HEK293 (cell line): ENCODE results near the gene SDC3.

ENCODE experiments used
- CTCF ChIA-PET: fragments of 350-600 bp; formaldehyde crosslinking; extraction: SDS; loops from one replicate; lab custom pipeline; 2021; ENCODE audit warnings: antibody characterized with exemption; lab: Yijun Ruan, JAX
- POLR2A ChIA-PET: fragments of 300-600 bp; formaldehyde crosslinking; extraction: SDS; loops from one replicate; lab custom pipeline; 2020; ENCODE audit warnings: antibody characterized with exemption, inconsistent platforms; lab: Yijun Ruan, JAX
- H3K27ac ChIP-seq: fragments of 200-500 bp; sonication (Bioruptor generic); 2 replicates; pipeline ENCODE4 v1.5.1; 2014; ENCODE audit warnings: low read depth, low read length, control low read depth, inconsistent platforms; ENCODE audit errors: extremely low read depth
- H3K36me3 ChIP-seq, 2 experiments: fragments of 200-500 bp in 1 of 2; sonication (Bioruptor generic) in 1 of 2; 1 replicate in 1 of 2; 2 replicates in 1 of 2; pipeline ENCODE4 v1.5.1; 2014 to 2017; ENCODE audit warnings: inconsistent platforms in 2 of 2, low read length in 2 of 2; ENCODE audit not compliant: control insufficient read depth in 2 of 2, insufficient read depth in 1 of 2
- H3K4me1 ChIP-seq: fragments of 200-500 bp; sonication (Bioruptor generic); 2 replicates; pipeline ENCODE4 v1.5.1; 2014; ENCODE audit warnings: mild to moderate bottlenecking, low read length, inconsistent platforms; ENCODE audit not compliant: control insufficient read depth, insufficient read depth
- H3K4me3 ChIP-seq: 2 replicates; pipeline ENCODE4 v1.5.1; 2011; ENCODE audit warnings: low read depth, mild to moderate bottlenecking, control low read depth, low read length, moderate library complexity
- H3K9me3 ChIP-seq: fragments of 200-500 bp; sonication (Bioruptor generic); 2 replicates; pipeline ENCODE4 v1.5.1; 2014; ENCODE audit warnings: low read depth, low read length, inconsistent platforms; ENCODE audit not compliant: control insufficient read depth, insufficient read depth
- KLF8 ChIP-seq: fragments of 450-650 bp; formaldehyde crosslinking; IDR thresholded peaks from 2 replicates; pipeline ENCODE4 v1.5.1; 2016; ENCODE audit warnings: missing biosample characterization, missing genetic modification characterization
- KLF9 ChIP-seq: fragments of 450-650 bp; formaldehyde crosslinking; IDR thresholded peaks from 2 replicates; pipeline ENCODE4 v1.5.1; 2016; ENCODE audit warnings: missing biosample characterization, missing genetic modification characterization, low read depth
- PATZ1 ChIP-seq: fragments of 450-650 bp; formaldehyde crosslinking; IDR thresholded peaks from 2 replicates; pipeline ENCODE4 v1.5.1; 2016; ENCODE audit warnings: missing biosample characterization, missing genetic modification characterization
- PRDM1 ChIP-seq: fragments of 450-650 bp; formaldehyde crosslinking; IDR thresholded peaks from 2 replicates; pipeline ENCODE4; 2016; ENCODE audit warnings: missing biosample characterization, missing genetic modification characterization
- RBAK ChIP-seq: fragments of 450-650 bp; formaldehyde crosslinking; IDR thresholded peaks from 2 replicates; pipeline ENCODE4 v1.5.1; 2016; ENCODE audit warnings: missing biosample characterization, missing genetic modification characterization
- SCRT2 ChIP-seq: fragments of 450-650 bp; formaldehyde crosslinking; IDR thresholded peaks from 2 replicates; pipeline ENCODE4 v1.5.1; 2016; ENCODE audit warnings: missing biosample characterization, missing genetic modification characterization
- SP7 ChIP-seq: fragments of 450-650 bp; formaldehyde crosslinking; IDR thresholded peaks from 2 replicates; pipeline ENCODE4 v1.5.1; 2016; ENCODE audit warnings: missing biosample characterization, missing genetic modification characterization
- ZBTB17 ChIP-seq: fragments of 450-650 bp; formaldehyde crosslinking; IDR thresholded peaks from 2 replicates; pipeline ENCODE4 v1.5.1; 2016; ENCODE audit warnings: missing biosample characterization, missing genetic modification characterization
- ZBTB7A ChIP-seq: fragments of 450-650 bp; formaldehyde crosslinking; IDR thresholded peaks from 2 replicates; pipeline ENCODE4 v1.5.1; 2016; ENCODE audit warnings: low read depth, missing biosample characterization, missing genetic modification characterization
- ZFP41 ChIP-seq: fragments of 450-650 bp; formaldehyde crosslinking; IDR thresholded peaks from 2 replicates; pipeline ENCODE4 v1.5.1; 2016; ENCODE audit warnings: missing biosample characterization, missing genetic modification characterization, borderline replicate concordance
- ZFP69B ChIP-seq: fragments of 450-650 bp; formaldehyde crosslinking; IDR thresholded peaks from 2 replicates; pipeline ENCODE4 v1.5.1; 2016; ENCODE audit warnings: missing biosample characterization, missing genetic modification characterization
- ZNF133 ChIP-seq: fragments of 450-650 bp; formaldehyde crosslinking; IDR thresholded peaks from 2 replicates; pipeline ENCODE4 v1.5.1; 2016; ENCODE audit warnings: missing biosample characterization, missing genetic modification characterization
- ZNF157 ChIP-seq: fragments of 450-650 bp; formaldehyde crosslinking; IDR thresholded peaks from 2 replicates; pipeline ENCODE4 v1.5.1; 2016; ENCODE audit warnings: missing biosample characterization, missing genetic modification characterization
- ZNF248 ChIP-seq: fragments of 450-650 bp; formaldehyde crosslinking; IDR thresholded peaks from 2 replicates; pipeline ENCODE4 v1.5.1; 2017; ENCODE audit warnings: missing biosample characterization, missing genetic modification characterization
- ZNF335 ChIP-seq: fragments of 450-650 bp; formaldehyde crosslinking; conservative IDR thresholded peaks from 2 replicates; pipeline ENCODE4 v1.5.1; 2016; ENCODE audit warnings: missing biosample characterization, missing genetic modification characterization
- ZNF391 ChIP-seq: fragments of 450-650 bp; formaldehyde crosslinking; IDR thresholded peaks from 2 replicates; pipeline ENCODE4 v1.5.1; 2016; ENCODE audit warnings: low read depth, missing biosample characterization, missing genetic modification characterization, borderline replicate concordance
- ZNF501 ChIP-seq: fragments of 450-650 bp; formaldehyde crosslinking; IDR thresholded peaks from 2 replicates; pipeline ENCODE4 v1.5.1; 2016; ENCODE audit warnings: missing biosample characterization, missing genetic modification characterization
- ZNF510 ChIP-seq: fragments of 450-650 bp; formaldehyde crosslinking; IDR thresholded peaks from 2 replicates; pipeline ENCODE4 v1.5.1; 2018; ENCODE audit warnings: mild to moderate bottlenecking, missing genetic modification characterization, missing biosample characterization; ENCODE audit not compliant: insufficient replicate concordance
- ZNF558 ChIP-seq: fragments of 450-650 bp; formaldehyde crosslinking; IDR thresholded peaks from 2 replicates; pipeline ENCODE4 v1.5.1; 2016; ENCODE audit warnings: missing biosample characterization, missing genetic modification characterization
- ZNF560 ChIP-seq: fragments of 450-650 bp; formaldehyde crosslinking; IDR thresholded peaks from 2 replicates; pipeline ENCODE4 v1.5.1; 2017; ENCODE audit warnings: missing biosample characterization, missing genetic modification characterization, borderline replicate concordance
- ZNF768 ChIP-seq: fragments of 450-650 bp; formaldehyde crosslinking; IDR thresholded peaks from 2 replicates; pipeline ENCODE4 v1.5.1; 2018; ENCODE audit warnings: missing biosample characterization, mild to moderate bottlenecking, missing genetic modification characterization
- ZNF785 ChIP-seq: fragments of 450-650 bp; formaldehyde crosslinking; IDR thresholded peaks from 2 replicates; pipeline ENCODE4 v1.5.1; 2016; ENCODE audit warnings: missing biosample characterization, missing genetic modification characterization
- ZNF792 ChIP-seq: fragments of 450-650 bp; formaldehyde crosslinking; IDR thresholded peaks from 2 replicates; pipeline ENCODE4 v1.5.1; 2016; ENCODE audit warnings: missing biosample characterization, missing genetic modification characterization
- ZSCAN30 ChIP-seq: fragments of 450-650 bp; IDR thresholded peaks from 2 replicates; pipeline ENCODE4 v1.5.1; 2018; ENCODE audit warnings: missing biosample characterization, mild to moderate bottlenecking, missing genetic modification characterization, moderate library complexity
- TF ChIP-seq, protein P1 (sequence below): fragments of 450-650 bp; formaldehyde crosslinking; conservative IDR thresholded peaks from 2 replicates; pipeline ENCODE4 v1.5.1; 2016; ENCODE audit warnings: low read depth, missing biosample characterization, missing genetic modification characterization
- TF ChIP-seq, protein P2 (sequence below): fragments of 450-650 bp; formaldehyde crosslinking; IDR thresholded peaks from 2 replicates; pipeline ENCODE4 v1.5.1; 2016; ENCODE audit warnings: missing biosample characterization, missing genetic modification characterization

Gene SDC3

GRCh38 chr1:30829889-30830288, 78.7 kb downstream of the SDC3 start:
- Histone ChIP-seq H3K4me1 (peaks cover 6% of the 10 kb centered on the region; the same call in 1 of the 2 replicates), H3K36me3 (no peaks in the 10 kb centered on the region), H3K27ac (no peak overlapping the region), H3K4me3 (no peak overlapping the region), H3K9me3 (no peaks in the 10 kb centered on the region)
- ChIA-PET POLR2A (no interaction called here), CTCF (interaction anchor here (1.0 to 2.8 kb wide), 3 partner anchors 29 to 81 kb away, joined by 3 to 10 read pairs (median 3); no protein-coding TSS in a partner anchor)
- TF ChIP-seq ZBTB17: no peak
- TF ChIP-seq ZNF501 (tag by site-specific recombination): no peak
- no peak for TF ChIP-seq PATZ1
- TF ChIP-seq ZFP69B (tag by site-specific recombination): no peak
- TF ChIP-seq ZNF248: no peak
- no peak for TF ChIP-seq ZNF133
- TF ChIP-seq SP7: no peak
- no peak for TF ChIP-seq SCRT2 (tag by site-specific recombination)
- no peak for TF ChIP-seq ZNF157 (tag by site-specific recombination)
- TF ChIP-seq KLF9 (tag by site-specific recombination): no peak
- TF ChIP-seq, protein P1, sequence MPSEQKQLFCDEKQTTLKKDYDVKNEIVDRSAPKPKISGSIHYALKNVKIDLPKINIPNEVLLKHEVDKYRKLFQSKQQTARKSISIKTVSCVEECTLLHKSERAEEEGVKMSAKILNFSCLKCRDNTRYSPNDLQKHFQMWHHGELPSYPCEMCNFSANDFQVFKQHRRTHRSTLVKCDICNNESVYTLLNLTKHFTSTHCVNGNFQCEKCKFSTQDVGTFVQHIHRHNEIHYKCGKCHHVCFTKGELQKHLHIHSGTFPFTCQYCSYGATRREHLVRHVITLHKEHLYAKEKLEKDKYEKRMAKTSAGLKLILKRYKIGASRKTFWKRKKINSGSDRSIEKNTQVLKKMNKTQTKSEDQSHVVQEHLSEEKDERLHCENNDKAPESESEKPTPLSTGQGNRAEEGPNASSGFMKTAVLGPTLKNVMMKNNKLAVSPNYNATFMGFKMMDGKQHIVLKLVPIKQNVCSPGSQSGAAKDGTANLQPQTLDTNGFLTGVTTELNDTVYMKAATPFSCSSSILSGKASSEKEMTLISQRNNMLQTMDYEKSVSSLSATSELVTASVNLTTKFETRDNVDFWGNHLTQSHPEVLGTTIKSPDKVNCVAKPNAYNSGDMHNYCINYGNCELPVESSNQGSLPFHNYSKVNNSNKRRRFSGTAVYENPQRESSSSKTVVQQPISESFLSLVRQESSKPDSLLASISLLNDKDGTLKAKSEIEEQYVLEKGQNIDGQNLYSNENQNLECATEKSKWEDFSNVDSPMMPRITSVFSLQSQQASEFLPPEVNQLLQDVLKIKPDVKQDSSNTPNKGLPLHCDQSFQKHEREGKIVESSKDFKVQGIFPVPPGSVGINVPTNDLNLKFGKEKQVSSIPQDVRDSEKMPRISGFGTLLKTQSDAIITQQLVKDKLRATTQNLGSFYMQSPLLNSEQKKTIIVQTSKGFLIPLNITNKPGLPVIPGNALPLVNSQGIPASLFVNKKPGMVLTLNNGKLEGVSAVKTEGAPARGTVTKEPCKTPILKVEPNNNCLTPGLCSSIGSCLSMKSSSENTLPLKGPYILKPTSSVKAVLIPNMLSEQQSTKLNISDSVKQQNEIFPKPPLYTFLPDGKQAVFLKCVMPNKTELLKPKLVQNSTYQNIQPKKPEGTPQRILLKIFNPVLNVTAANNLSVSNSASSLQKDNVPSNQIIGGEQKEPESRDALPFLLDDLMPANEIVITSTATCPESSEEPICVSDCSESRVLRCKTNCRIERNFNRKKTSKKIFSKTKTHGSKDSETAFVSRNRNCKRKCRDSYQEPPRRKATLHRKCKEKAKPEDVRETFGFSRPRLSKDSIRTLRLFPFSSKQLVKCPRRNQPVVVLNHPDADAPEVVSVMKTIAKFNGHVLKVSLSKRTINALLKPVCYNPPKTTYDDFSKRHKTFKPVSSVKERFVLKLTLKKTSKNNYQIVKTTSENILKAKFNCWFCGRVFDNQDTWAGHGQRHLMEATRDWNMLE (tag by site-specific recombination): no peak
- no peak for TF ChIP-seq PRDM1 (tag by site-specific recombination)
- TF ChIP-seq ZNF560: no peak

- H3K36me3 ChIP-seq: no peaks in the 10 kb centered on the region
- peak overlapping the region; percentile 34 for H3K4me3 ChIP-seq
- CTCF ChIA-PET: interaction anchor here (0.6 to 3.8 kb wide), 2 partner anchors 23 to 58 kb away, joined by 3 to 27 read pairs; no protein-coding TSS in a partner anchor
- peaks cover 6% of the 10 kb centered on the region for H3K4me1 ChIP-seq
- no peaks in the 10 kb centered on the region for H3K9me3 ChIP-seq
- peak overlapping the region; percentile 95; the same call in 1 of the 2 replicates for H3K27ac ChIP-seq
- POLR2A ChIA-PET: interaction anchor here (1.0 to 1.9 kb wide), 9 partner anchors 9 to 240 kb away, joined by 3 to 8 read pairs (median 5); no protein-coding TSS in a partner anchor
- TF ChIP-seq KLF9 (tag by site-specific recombination): peak; percentile 27; the same call in 1 of the 2 replicates
- no peak for TF ChIP-seq ZNF510 (tag by site-specific recombination)
- no peak for TF ChIP-seq RBAK
- no peak for TF ChIP-seq ZNF785 (tag by site-specific recombination)
- no peak for TF ChIP-seq KLF8 (tag by site-specific recombination)
- peak; percentile 17; the same call in 1 of the 2 replicates for TF ChIP-seq ZBTB7A
- no peak for TF ChIP-seq ZFP41 (tag by site-specific recombination)
- TF ChIP-seq ZNF558 (tag by site-specific recombination): no peak
- no peak for TF ChIP-seq ZNF792 (tag by site-specific recombination)
- no peak for TF ChIP-seq ZNF768 (tag by site-specific recombination)
- TF ChIP-seq ZNF391 (tag by site-specific recombination): no peak
- TF ChIP-seq ZSCAN30 (tag by site-specific recombination): no peak
- TF ChIP-seq, protein P2, sequence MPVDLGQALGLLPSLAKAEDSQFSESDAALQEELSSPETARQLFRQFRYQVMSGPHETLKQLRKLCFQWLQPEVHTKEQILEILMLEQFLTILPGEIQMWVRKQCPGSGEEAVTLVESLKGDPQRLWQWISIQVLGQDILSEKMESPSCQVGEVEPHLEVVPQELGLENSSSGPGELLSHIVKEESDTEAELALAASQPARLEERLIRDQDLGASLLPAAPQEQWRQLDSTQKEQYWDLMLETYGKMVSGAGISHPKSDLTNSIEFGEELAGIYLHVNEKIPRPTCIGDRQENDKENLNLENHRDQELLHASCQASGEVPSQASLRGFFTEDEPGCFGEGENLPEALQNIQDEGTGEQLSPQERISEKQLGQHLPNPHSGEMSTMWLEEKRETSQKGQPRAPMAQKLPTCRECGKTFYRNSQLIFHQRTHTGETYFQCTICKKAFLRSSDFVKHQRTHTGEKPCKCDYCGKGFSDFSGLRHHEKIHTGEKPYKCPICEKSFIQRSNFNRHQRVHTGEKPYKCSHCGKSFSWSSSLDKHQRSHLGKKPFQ (tag by site-specific recombination): no peak
- no peak for TF ChIP-seq ZNF335
These were observed 83.7 kb downstream of the SDC3 start for GRCh38 chr1:30824736-30825429.
